ENCODE results near the gene ULK4.

DNA sequence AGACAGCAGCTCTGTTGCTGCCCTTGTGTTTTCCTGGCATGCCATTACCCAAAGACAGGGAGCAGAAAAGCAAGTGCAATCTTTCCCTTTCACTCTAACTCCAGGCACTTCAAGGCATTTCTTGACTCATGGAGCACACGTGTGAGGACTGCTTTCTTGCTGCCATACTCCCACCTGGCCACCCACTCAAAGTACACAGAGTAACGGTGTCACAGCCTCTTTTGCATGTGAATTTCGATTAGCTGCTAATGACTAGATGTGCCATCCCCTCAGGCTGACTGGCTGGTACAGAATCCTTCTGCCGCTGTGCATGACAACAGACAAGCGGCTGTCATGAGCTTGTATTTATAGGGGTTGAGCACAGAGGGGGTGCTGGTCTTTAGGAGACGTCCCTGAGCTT, 382.0 kb downstream of the ULK4 start:
- TF ChIP-seq, protein P1, sequence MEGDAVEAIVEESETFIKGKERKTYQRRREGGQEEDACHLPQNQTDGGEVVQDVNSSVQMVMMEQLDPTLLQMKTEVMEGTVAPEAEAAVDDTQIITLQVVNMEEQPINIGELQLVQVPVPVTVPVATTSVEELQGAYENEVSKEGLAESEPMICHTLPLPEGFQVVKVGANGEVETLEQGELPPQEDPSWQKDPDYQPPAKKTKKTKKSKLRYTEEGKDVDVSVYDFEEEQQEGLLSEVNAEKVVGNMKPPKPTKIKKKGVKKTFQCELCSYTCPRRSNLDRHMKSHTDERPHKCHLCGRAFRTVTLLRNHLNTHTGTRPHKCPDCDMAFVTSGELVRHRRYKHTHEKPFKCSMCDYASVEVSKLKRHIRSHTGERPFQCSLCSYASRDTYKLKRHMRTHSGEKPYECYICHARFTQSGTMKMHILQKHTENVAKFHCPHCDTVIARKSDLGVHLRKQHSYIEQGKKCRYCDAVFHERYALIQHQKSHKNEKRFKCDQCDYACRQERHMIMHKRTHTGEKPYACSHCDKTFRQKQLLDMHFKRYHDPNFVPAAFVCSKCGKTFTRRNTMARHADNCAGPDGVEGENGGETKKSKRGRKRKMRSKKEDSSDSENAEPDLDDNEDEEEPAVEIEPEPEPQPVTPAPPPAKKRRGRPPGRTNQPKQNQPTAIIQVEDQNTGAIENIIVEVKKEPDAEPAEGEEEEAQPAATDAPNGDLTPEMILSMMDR (tag by site-specific recombination; IDR thresholded peaks at IDR 0.05) = no peak
- TF ChIP-seq, protein P2, sequence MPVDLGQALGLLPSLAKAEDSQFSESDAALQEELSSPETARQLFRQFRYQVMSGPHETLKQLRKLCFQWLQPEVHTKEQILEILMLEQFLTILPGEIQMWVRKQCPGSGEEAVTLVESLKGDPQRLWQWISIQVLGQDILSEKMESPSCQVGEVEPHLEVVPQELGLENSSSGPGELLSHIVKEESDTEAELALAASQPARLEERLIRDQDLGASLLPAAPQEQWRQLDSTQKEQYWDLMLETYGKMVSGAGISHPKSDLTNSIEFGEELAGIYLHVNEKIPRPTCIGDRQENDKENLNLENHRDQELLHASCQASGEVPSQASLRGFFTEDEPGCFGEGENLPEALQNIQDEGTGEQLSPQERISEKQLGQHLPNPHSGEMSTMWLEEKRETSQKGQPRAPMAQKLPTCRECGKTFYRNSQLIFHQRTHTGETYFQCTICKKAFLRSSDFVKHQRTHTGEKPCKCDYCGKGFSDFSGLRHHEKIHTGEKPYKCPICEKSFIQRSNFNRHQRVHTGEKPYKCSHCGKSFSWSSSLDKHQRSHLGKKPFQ (tag by site-specific recombination; IDR thresholded peaks at IDR 0.05) = no peak
- TF ChIP-seq YY1 (tag by site-specific recombination; IDR thresholded peaks at IDR 0.05) (no peak), ZBTB21 (tag by site-specific recombination; IDR thresholded peaks at IDR 0.05) (no peak), ZNF654 (tag by site-specific recombination; IDR thresholded peaks at IDR 0.05; ENCODE audit: low read depth) (no peak), MZF1 (tag by site-specific recombination; IDR thresholded peaks at IDR 0.05; ENCODE audit: borderline replicate concordance) (no peak), ZNF398 (tag by site-specific recombination; IDR thresholded peaks at IDR 0.05) (no peak), ZNF274 (IDR thresholded peaks at IDR 0.05; ENCODE audit: low read length) (no peak), ZNF274 (tag by site-specific recombination; IDR thresholded peaks at IDR 0.05; ENCODE audit: borderline replicate concordance) (no peak), ZBTB11 (tag by site-specific recombination; conservative IDR thresholded peaks at IDR 0.05; ENCODE audit: low read depth) (no peak)
- TF ChIP-seq, protein P3, sequence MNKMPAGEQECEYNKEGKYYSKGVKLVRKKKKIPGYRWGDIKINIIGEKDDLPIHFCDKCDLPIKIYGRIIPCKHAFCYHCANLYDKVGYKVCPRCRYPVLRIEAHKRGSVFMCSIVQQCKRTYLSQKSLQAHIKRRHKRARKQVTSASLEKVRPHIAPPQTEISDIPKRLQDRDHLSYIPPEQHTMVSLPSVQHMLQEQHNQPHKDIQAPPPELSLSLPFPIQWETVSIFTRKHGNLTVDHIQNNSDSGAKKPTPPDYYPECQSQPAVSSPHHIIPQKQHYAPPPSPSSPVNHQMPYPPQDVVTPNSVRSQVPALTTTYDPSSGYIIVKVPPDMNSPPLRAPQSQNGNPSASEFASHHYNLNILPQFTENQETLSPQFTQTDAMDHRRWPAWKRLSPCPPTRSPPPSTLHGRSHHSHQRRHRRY (tag by site-specific recombination; IDR thresholded peaks at IDR 0.05) = no peak
